Measurements from ENCODE around the gene MINDY1.

Gene MINDY1, protein sequence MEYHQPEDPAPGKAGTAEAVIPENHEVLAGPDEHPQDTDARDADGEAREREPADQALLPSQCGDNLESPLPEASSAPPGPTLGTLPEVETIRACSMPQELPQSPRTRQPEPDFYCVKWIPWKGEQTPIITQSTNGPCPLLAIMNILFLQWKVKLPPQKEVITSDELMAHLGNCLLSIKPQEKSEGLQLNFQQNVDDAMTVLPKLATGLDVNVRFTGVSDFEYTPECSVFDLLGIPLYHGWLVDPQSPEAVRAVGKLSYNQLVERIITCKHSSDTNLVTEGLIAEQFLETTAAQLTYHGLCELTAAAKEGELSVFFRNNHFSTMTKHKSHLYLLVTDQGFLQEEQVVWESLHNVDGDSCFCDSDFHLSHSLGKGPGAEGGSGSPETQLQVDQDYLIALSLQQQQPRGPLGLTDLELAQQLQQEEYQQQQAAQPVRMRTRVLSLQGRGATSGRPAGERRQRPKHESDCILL

GRCh38 chr1:151006327-151007052 lies at the start of gene MINDY1:
Gene MINDY1, minus strand, starts transcription at chr1:151006902. Its CDS starts 4,285 bp downstream, at chr1:151002617.
- no peak for DNase-seq (ENCODE audit: low read depth)

- DNase-seq (ENCODE audit: low read depth) = no peak
Measured at GRCh38 chr1:151056149-151056548, 49.4 kb upstream of the MINDY1 start.

GRCh38 chr1:151055581-151055980 lies 48.9 kb upstream of the MINDY1 start:
- no peak for DNase-seq (ENCODE audit: low read depth)

GRCh38 chr1:151054971-151055547 lies 48.4 kb upstream of the MINDY1 start:
- DNase-seq (ENCODE audit: low read depth) = no peak

DNA sequence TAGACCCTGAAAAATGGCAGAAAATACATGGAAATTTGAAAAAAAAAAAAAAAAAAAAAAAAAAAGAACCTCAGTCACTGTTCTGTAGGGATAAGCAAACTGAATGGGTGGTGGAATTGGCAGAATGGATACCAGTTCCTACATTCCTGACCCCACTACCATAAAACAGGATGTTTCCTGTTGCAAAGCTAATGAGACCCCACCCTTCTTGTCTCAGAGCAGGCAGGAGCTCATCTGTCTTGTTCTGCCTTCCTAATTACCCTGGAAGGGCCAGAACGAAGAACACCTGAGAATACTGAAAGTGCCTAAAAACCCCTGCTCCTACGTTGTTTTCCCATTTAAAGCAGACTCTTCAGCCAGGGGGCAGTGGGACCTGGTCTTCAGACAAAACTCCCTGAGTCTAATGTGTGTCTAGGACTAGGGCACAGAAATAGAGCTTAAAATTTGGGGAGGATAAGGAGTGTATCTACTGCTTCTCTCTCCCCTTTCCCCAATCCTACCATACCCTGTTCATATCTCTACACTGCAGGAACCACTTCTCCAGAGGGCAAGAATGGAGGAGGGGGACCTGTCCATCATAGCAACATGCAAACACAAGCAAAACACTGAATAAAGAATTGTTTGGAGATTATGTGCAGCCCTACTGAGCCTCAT lies 44.8 kb upstream of the MINDY1 start:
- DNase-seq (ENCODE audit: low read depth) = no peak

DNA sequence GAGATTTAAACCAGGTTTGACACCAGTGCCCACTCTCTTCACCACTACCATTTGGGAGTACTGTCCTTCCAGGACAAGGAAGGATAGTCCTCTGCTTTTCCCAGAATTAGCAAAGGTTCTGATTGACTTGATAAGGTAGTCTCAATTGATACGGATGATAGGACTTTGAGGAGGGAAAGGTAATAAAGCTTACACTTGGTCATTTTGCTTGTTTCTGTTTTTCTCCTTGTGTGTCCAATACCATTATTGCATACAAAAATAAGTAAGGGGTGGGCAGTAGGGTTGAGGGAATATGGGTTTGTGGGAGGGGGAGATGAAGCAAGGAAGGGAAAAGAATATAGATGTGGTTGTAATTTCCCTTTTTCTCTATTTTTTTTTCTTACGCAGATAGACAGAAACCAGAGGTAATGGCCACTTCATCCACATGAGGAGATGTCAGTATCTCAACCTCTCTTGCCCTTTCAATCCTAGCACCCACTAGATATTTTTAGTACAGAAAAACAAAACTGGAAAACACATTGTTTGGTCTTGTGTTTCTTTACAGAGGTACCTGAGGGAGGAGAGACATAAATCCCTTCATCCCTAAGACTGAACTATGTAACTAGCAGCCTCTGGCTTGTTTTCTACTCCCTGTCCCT lies 43.5 kb upstream of the MINDY1 start:
- no peak for DNase-seq (ENCODE audit: low read depth)

DNA sequence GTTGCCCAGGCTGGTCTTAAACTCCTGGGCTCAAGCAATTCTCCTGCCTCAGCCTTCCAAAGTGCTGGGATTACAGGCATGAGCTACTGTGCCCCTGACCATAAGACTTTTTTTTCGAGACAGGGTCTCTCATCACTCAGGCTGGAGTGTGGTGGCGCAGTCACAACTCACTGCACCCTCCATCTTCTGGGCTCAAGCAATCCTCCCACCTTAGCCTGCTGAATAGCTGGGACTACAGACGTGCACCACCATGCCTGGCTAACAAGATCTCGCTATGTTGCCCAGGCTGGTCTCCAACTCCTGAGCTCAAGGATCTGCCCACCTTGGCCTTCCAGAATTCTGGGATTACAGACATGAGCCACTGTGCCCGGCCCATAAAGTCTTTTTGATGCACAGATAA lies 42.8 kb upstream of the MINDY1 start:
- DNase-seq (ENCODE audit: low read depth) = no peak

DNA sequence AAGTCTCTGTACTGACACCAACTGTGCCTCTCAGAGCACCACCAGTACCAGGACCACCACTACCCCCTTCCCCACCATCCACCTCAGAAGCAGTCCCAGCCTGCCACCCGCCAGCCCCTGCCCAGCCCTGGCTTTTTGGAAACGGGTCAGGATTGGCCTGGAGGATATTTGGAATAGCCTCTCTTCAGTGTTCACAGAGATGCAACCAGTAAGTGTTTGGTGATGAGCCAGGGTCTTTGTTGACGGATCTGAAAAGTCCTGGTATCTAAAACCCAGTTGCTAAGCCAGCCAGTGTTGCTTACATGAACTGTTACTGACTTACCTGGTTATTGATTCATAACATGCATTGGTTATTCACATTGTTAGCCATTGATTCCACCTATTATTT lies 41.9 kb upstream of the MINDY1 start:
- no peak for DNase-seq (ENCODE audit: low read depth)

- DNase-seq (ENCODE audit: low read depth) = peak; percentile 44
Measured at GRCh38 chr1:151047925-151048644, 41.4 kb upstream of the MINDY1 start.

- peak; percentile 50 for DNase-seq (ENCODE audit: low read depth)
Measured at GRCh38 chr1:151047591-151047924, 40.9 kb upstream of the MINDY1 start, which contains the start of gene C1orf56. Gene C1orf56, plus strand, starts transcription at chr1:151047751. Its CDS starts 97 bp downstream, at chr1:151047848.

DNA sequence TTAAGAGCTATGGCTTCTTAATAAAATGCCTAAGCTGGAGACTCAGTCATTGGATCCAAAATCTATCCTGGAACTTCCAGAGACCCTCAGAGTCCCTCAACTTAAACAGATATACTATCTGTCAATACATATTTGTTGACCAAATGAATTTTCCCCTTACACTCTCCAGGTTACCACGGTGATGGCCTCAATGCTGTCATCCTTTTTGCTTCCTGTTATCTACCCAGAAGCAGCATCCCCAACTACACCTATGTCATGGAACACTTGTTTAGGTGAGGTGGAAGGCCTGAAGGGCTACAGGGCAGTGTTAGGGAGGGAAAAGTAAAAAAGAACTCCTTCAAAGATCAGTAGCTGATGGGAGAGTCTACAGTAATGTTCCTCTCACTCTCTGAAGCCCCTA lies 36.5 kb upstream of the MINDY1 start:
- no peak for DNase-seq (ENCODE audit: low read depth)

DNA sequence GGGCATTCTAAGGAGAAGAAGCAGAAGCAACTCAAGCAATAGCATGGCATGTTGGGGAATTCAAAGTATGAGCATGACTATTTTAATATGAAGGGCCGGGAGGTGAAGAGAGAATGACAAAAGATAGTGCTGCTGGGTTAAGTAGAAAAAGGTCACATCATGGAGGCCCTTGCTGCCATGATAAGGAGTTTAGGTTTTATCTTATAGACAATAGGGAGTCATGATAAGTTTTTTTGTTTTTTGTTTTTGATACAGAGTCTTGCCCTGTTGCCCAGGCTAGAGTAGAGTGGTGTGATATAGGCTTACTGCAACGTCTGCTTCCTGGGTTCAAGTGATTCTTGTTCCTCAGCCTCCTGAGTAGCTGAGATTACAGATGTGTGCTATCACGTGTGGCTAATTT lies 32.8 kb upstream of the MINDY1 start:
- DNase-seq (ENCODE audit: low read depth) = no peak

DNA sequence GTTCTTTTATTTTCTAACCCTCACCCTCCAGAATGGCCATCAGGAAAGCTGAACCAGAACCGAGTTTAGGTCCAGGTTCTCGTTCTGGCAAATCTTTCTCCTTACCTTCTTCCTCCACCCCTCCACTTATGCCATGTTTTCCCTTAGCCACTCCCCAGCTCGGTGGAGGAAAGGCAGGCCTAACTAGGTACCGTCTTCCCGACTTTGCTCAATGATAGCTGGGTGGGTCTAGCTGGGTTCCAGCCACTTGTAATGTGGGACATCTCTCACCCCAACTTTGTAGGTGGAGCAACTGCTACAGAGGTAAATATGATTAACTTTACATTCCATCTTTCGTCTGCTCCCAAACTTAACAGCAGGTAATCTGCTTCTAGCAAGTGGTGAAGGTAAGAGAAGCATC lies 30.3 kb upstream of the MINDY1 start:
- DNase-seq (ENCODE audit: low read depth) = no peak

GRCh38 chr1:151036356-151036755 lies 29.7 kb upstream of the MINDY1 start, which contains the start of gene BNIPL:
Gene BNIPL, plus strand, starts transcription at chr1:151036586. Its CDS starts 140 bp downstream, at chr1:151036726.
- no peak for DNase-seq (ENCODE audit: low read depth)

- DNase-seq (ENCODE audit: low read depth) = no peak
Measured at GRCh38 chr1:151035167-151035566, 28.5 kb upstream of the MINDY1 start.

DNA sequence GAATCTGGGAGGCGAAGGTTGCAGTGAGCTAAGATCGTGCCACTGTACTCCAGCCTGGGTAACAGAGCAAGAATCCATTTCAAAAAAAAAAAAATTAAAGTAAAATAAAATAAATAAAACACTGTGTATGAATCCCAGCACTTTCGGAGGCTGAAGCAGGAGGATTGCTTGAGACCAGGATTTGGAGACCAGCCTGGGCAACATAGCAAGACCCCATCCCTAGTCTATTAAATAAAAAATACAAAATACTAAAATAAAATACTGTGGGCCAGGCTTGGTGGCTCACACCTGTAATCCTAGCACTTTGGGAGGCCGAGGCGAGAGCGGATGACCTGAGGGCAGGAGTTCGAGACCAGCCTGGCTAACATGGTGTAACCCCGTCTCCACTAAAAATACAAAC lies 25.5 kb upstream of the MINDY1 start:
- DNase-seq (ENCODE audit: low read depth) = no peak

DNA sequence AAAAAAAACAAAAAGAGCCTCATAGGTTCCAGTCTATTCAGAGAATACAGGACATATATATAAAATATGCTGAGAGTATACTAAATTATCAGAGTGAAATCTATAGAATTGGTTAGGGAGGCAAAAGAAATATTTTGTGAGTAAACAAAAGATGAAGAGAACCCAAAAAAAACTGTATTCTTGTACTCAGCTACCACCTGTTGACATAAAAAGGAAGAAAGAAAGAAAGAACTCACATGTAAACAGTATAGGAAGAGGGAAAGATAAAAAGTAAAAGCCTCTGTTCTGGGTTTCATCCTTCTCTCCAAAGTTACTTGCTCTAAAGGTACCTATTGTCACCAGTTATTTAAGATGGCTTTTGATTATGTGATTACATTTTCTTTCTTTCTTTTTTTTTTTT lies 19.8 kb upstream of the MINDY1 start:
- no peak for DNase-seq (ENCODE audit: low read depth)

GRCh38 chr1:151024540-151025146 lies 17.9 kb upstream of the MINDY1 start:
- peak; percentile 87 for DNase-seq (ENCODE audit: low read depth)

- DNase-seq (ENCODE audit: low read depth) = no peak
Measured at GRCh38 chr1:151013518-151013917, 6.8 kb upstream of the MINDY1 start.

GRCh38 chr1:151012684-151013471 lies 6.2 kb upstream of the MINDY1 start:
- DNase-seq (ENCODE audit: low read depth) = no peak
